Measurements from ENCODE around the gene LRCH3. TPM values are rescaled to one million over a fixed set of nuclear protein-coding genes. Genes with fewer than 3 reads are reported as not detected.

The LRCH3 gene
- total RNA-seq, 1 experiment from 2014 or later, result 63.6 TPM

DNA sequence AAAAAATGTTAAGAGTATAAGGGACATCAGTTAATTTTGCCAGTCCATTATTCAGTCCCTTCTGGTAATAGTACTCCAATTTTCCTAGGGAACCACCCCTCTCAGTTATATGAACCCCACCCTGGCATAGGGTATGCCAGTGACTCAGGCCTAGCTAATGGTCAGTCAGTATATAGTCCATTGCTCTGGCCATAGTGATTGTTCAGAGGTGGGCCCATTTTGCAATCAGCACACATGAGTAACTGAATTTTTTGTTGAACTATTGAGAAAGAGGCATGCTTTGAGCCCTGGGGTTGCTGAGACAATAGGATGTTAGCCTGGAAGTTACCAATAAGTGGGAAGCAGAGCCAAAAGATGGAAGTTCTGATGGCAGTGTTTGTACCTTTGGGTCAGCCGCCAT is 4.1 kb downstream of the LRCH3 start:
- ATAC-seq (no peak), DNase-seq (ENCODE audit: low spot score) (no peak)
- TF ChIP-seq TP53 (CRISPR knock-in tag; IDR thresholded peaks at IDR 0.05) (no peak), GABPB1 (CRISPR knock-in tag; IDR thresholded peaks at IDR 0.05) (0 out of 2 replicates have a peak, but pooled peaks have one; percentile 28)
- TF ChIP-seq, protein P1, sequence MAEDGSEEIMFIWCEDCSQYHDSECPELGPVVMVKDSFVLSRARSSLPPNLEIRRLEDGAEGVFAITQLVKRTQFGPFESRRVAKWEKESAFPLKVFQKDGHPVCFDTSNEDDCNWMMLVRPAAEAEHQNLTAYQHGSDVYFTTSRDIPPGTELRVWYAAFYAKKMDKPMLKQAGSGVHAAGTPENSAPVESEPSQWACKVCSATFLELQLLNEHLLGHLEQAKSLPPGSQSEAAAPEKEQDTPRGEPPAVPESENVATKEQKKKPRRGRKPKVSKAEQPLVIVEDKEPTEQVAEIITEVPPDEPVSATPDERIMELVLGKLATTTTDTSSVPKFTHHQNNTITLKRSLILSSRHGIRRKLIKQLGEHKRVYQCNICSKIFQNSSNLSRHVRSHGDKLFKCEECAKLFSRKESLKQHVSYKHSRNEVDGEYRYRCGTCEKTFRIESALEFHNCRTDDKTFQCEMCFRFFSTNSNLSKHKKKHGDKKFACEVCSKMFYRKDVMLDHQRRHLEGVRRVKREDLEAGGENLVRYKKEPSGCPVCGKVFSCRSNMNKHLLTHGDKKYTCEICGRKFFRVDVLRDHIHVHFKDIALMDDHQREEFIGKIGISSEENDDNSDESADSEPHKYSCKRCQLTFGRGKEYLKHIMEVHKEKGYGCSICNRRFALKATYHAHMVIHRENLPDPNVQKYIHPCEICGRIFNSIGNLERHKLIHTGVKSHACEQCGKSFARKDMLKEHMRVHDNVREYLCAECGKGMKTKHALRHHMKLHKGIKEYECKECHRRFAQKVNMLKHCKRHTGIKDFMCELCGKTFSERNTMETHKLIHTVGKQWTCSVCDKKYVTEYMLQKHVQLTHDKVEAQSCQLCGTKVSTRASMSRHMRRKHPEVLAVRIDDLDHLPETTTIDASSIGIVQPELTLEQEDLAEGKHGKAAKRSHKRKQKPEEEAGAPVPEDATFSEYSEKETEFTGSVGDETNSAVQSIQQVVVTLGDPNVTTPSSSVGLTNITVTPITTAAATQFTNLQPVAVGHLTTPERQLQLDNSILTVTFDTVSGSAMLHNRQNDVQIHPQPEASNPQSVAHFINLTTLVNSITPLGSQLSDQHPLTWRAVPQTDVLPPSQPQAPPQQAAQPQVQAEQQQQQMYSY (CRISPR knock-in tag; IDR thresholded peaks at IDR 0.05), result no peak
- Mint-ChIP-seq H3K27ac (no peak overlapping the region), H3K36me3 (no peaks in the 10 kb centered on the region), H3K4me1 (peaks cover 23% of the 10 kb centered on the region), H3K27me3 (ENCODE audit: low read depth) (no peaks in the 10 kb centered on the region), H3K9me3 (no peaks in the 10 kb centered on the region), H3K4me3 (no peak overlapping the region)
- CTCF ChIA-PET, result no interaction called here
- POLR2A ChIA-PET, result no interaction called here

DNA sequence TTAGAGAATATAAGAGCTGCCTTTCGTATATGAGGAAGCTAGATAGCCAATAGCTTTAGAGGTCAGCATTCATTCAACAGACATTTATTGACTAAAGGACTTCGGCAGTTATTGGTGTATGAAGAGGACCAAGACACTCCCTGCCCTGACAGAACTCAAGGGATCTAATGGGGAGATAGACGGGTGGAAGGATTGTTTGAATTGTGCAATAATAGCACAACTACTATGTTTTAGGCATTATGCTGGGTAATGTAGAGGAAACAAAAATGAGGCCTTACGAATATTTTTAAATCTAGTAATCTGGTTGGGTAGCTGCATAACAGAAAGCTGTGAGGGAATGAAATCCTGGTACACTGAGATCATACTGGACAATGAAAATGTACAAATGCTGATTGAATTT is 5.0 kb downstream of the LRCH3 start:
- no peak for DNase-seq (ENCODE audit: low spot score)
- ATAC-seq, result no peak
- ChIA-PET POLR2A (no interaction called here), CTCF (no interaction called here)
- Mint-ChIP-seq H3K27ac (peak overlapping the region; percentile 58), H3K4me1 (peaks cover 20% of the 10 kb centered on the region), H3K9me3 (no peaks in the 10 kb centered on the region), H3K36me3 (no peaks in the 10 kb centered on the region), H3K27me3 (ENCODE audit: low read depth) (no peaks in the 10 kb centered on the region), H3K4me3 (no peak overlapping the region)
- TF ChIP-seq NFE2L1 (CRISPR knock-in tag; IDR thresholded peaks at IDR 0.05) (no peak), ELF4 (CRISPR knock-in tag; IDR thresholded peaks at IDR 0.05; ENCODE audit: low read depth) (no peak)
- TF ChIP-seq, protein P2, sequence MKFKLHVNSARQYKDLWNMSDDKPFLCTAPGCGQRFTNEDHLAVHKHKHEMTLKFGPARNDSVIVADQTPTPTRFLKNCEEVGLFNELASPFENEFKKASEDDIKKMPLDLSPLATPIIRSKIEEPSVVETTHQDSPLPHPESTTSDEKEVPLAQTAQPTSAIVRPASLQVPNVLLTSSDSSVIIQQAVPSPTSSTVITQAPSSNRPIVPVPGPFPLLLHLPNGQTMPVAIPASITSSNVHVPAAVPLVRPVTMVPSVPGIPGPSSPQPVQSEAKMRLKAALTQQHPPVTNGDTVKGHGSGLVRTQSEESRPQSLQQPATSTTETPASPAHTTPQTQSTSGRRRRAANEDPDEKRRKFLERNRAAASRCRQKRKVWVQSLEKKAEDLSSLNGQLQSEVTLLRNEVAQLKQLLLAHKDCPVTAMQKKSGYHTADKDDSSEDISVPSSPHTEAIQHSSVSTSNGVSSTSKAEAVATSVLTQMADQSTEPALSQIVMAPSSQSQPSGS (CRISPR knock-in tag; IDR thresholded peaks at IDR 0.05; ENCODE audit: borderline replicate concordance, low read depth), result no peak
- TF ChIP-seq, protein P3, sequence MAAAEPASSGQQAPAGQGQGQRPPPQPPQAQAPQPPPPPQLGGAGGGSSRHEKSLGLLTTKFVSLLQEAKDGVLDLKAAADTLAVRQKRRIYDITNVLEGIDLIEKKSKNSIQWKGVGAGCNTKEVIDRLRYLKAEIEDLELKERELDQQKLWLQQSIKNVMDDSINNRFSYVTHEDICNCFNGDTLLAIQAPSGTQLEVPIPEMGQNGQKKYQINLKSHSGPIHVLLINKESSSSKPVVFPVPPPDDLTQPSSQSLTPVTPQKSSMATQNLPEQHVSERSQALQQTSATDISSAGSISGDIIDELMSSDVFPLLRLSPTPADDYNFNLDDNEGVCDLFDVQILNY (CRISPR knock-in tag; IDR thresholded peaks at IDR 0.05), result no peak
- TF ChIP-seq, protein P4, sequence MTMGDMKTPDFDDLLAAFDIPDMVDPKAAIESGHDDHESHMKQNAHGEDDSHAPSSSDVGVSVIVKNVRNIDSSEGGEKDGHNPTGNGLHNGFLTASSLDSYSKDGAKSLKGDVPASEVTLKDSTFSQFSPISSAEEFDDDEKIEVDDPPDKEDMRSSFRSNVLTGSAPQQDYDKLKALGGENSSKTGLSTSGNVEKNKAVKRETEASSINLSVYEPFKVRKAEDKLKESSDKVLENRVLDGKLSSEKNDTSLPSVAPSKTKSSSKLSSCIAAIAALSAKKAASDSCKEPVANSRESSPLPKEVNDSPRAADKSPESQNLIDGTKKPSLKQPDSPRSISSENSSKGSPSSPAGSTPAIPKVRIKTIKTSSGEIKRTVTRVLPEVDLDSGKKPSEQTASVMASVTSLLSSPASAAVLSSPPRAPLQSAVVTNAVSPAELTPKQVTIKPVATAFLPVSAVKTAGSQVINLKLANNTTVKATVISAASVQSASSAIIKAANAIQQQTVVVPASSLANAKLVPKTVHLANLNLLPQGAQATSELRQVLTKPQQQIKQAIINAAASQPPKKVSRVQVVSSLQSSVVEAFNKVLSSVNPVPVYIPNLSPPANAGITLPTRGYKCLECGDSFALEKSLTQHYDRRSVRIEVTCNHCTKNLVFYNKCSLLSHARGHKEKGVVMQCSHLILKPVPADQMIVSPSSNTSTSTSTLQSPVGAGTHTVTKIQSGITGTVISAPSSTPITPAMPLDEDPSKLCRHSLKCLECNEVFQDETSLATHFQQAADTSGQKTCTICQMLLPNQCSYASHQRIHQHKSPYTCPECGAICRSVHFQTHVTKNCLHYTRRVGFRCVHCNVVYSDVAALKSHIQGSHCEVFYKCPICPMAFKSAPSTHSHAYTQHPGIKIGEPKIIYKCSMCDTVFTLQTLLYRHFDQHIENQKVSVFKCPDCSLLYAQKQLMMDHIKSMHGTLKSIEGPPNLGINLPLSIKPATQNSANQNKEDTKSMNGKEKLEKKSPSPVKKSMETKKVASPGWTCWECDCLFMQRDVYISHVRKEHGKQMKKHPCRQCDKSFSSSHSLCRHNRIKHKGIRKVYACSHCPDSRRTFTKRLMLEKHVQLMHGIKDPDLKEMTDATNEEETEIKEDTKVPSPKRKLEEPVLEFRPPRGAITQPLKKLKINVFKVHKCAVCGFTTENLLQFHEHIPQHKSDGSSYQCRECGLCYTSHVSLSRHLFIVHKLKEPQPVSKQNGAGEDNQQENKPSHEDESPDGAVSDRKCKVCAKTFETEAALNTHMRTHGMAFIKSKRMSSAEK (CRISPR knock-in tag; IDR thresholded peaks at IDR 0.05; ENCODE audit: borderline replicate concordance), result no peak

DNA sequence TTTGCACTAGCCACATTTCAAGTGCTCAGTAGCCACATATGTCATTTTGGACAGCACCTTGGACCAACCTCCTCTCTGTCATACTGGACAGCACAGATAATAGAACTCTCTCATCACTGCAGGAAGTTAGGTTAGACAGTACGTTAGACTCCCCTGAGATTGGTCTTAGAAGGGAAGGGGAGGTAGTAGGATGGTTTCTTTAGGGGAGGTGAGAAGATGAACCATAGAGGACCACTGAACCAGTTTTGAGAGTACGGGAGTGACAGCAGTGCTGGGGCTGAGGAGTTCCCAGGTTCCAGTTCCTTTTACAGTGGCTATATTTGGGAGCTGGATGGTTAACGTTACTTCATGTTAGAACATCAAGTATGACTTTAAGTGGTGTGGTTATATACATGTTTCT is 7.8 kb downstream of the LRCH3 start:
- no peak for ATAC-seq
- Mint-ChIP-seq H3K4me3 (no peak overlapping the region), H3K36me3 (no peaks in the 10 kb centered on the region), H3K27ac (0 out of 2 replicates have a peak overlapping the region, but pooled peaks have one; percentile 61), H3K4me1 (peaks cover 33% of the 10 kb centered on the region), H3K27me3 (ENCODE audit: low read depth) (no peaks in the 10 kb centered on the region), H3K9me3 (no peaks in the 10 kb centered on the region)
- DNase-seq (ENCODE audit: low spot score), result no peak
- ChIA-PET POLR2A (no interaction called here), CTCF (no interaction called here)
- no peak for TF ChIP-seq TEAD4 (CRISPR knock-in tag; IDR thresholded peaks at IDR 0.05)
- TF ChIP-seq, protein P5, sequence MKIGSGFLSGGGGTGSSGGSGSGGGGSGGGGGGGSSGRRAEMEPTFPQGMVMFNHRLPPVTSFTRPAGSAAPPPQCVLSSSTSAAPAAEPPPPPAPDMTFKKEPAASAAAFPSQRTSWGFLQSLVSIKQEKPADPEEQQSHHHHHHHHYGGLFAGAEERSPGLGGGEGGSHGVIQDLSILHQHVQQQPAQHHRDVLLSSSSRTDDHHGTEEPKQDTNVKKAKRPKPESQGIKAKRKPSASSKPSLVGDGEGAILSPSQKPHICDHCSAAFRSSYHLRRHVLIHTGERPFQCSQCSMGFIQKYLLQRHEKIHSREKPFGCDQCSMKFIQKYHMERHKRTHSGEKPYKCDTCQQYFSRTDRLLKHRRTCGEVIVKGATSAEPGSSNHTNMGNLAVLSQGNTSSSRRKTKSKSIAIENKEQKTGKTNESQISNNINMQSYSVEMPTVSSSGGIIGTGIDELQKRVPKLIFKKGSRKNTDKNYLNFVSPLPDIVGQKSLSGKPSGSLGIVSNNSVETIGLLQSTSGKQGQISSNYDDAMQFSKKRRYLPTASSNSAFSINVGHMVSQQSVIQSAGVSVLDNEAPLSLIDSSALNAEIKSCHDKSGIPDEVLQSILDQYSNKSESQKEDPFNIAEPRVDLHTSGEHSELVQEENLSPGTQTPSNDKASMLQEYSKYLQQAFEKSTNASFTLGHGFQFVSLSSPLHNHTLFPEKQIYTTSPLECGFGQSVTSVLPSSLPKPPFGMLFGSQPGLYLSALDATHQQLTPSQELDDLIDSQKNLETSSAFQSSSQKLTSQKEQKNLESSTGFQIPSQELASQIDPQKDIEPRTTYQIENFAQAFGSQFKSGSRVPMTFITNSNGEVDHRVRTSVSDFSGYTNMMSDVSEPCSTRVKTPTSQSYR (CRISPR knock-in tag; IDR thresholded peaks at IDR 0.05), result no peak

Data from WTC11 (cell line).